ENCODE data around the gene DDX28. TPM values are rescaled to one million over a fixed set of nuclear protein-coding genes. Genes with fewer than 3 reads are reported as not detected.

DDX28 gene
- total and polyA plus RNA-seq, 9 of the 15 experiments (the other 6 are each of a cell fraction or from before 2014, with no cell fraction given): 2.8 to 24.5 (median 15.9) TPM

DNA sequence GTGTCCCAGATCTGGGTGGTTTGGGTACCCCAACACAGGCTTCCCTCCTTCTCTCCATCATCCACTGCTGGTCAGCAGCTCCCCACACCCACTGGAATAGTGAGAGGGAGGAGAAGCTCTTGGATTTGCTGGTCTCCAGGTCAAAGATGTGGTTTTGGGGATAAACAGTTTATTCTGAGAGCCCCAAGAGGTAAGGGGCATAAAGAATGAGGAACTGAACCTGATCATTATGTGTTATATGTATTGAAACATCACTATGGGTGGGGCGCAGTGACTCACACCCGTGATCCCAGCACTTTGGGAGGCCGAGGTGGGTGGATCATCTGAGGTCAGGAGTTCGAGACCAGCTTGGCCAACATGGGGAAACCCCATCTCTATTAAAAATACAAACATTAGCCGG lies 27.6 kb downstream of the DDX28 start:
- Histone ChIP-seq H3K9me1 (ENCODE audit: control insufficient read depth, insufficient read depth, low read length) (no peaks in the 10 kb centered on the region), H3K27ac (ENCODE audit: extremely low read depth, low read depth, low read length) (no peak overlapping the region), H3K4me1 (replicated peaks in 1 of 2; ENCODE audit: control insufficient read depth in 2 of 2, insufficient read depth in 2 of 2, low read length in 2 of 2) (peaks cover 28 to 42% of the 10 kb centered on the region in 2 experiments), H3K9me3 (replicated peaks; ENCODE audit: control insufficient read depth, insufficient read depth, low read depth, low read length) (no peaks in the 10 kb centered on the region), H4K20me1 (replicated peaks; ENCODE audit: control insufficient read depth, insufficient read depth, low read length) (no peaks in the 10 kb centered on the region), H3K36me3 (ENCODE audit: control insufficient read depth, insufficient read depth, low read length) (no peaks in the 10 kb centered on the region), H3K4me3 (no peak overlapping the region), H3K79me2 (ENCODE audit: control insufficient read depth, insufficient read depth, low read length) (no peaks in the 10 kb centered on the region), H3K4me2 (ENCODE audit: insufficient read depth, low read length) (no peak overlapping the region; the same call in 1 of the 2 replicates), H3K9ac (ENCODE audit: insufficient read depth in 1 of 2, low read depth in 2 of 2, low read length in 2 of 2) (no peak overlapping the region), H2AFZ (ENCODE audit: low read depth, low read length) (peak overlapping the region; percentile 22; the same call in 1 of the 2 replicates), H3K27me3 (ENCODE audit: control insufficient read depth in 2 of 2, insufficient read depth in 2 of 2, low read length in 2 of 2) (no peaks in the 10 kb centered on the region)
- peak; percentile 70 for TF ChIP-seq SPI1 (IDR thresholded peaks at IDR 0.05; ENCODE audit: borderline replicate concordance, low read depth, low read length)
- TF ChIP-seq, protein P1, sequence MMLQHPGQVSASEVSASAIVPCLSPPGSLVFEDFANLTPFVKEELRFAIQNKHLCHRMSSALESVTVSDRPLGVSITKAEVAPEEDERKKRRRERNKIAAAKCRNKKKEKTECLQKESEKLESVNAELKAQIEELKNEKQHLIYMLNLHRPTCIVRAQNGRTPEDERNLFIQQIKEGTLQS (IDR thresholded peaks at IDR 0.05): peak; percentile 43
- TF ChIP-seq, protein P1 (CRISPR knock-in tag; conservative IDR thresholded peaks at IDR 0.05): no peak
- peak; percentile 64 for TF ChIP-seq EGR1 (conservative IDR thresholded peaks at IDR 0.05)
- TF ChIP-seq TBP (optimal IDR thresholded peaks at IDR 0.05; ENCODE audit: low read depth, low read length): no peak
- WGBS (ENCODE audit: insufficient coverage, low coverage, missing lambda C conversion rate): 43% methylated on average over 5 of the region's 5 CpGs
- FAIRE-seq: no peak
- in situ Hi-C loops (cut with MboI): loop anchor here (10.0 kb wide), 1 partner anchor 319 kb away; the partner anchor contains the start of genes PRMT7 and SLC7A6OS
- intact Hi-C loops (cut with micrococcal nuclease): no loop called here
- DNase-seq (ENCODE audit: extremely low read depth in 1 of 4, low spot score in 3 of 4): peak in 1 of 4 experiments; percentile 43
- ChIA-PET CTCF (ENCODE audit: low intra/inter-chr PET ratio) (no interaction called here), POLR2A (interaction anchor here (0.6 to 1.7 kb wide), 3 partner anchors 11 to 39 kb away, joined by 3 to 7 read pairs (median 4); no protein-coding TSS in a partner anchor)
- no TSS peak for BruUV-seq (replicated peaks)
- ATAC-seq: no peak

Data from K562 (cell line).